ENCODE measurements around the gene PNLIPRP3.

- no peak for TF ChIP-seq CTCF (IDR thresholded peaks at IDR 0.05)
- no peak for TF ChIP-seq POLR2A (IDR thresholded peaks at IDR 0.05)
These were observed 61.8 kb downstream of the PNLIPRP3 start for GRCh38 chr10:116489460-116489859.
